Right lobe of liver (tissue), 4 donors: ENCODE measurements around the gene CPED1.

Experiments used
- POLR2A ChIP-seq: fragments of 450-650 bp; IDR thresholded peaks from one replicate; pipeline ENCODE4 v1.6.1; 2017; ENCODE audit warnings: antibody characterized with exemption, mild to moderate bottlenecking
- TF ChIP-seq, protein P1 (sequence below), 4 donors: fragments of 200-600 bp in 3 of 4; fragments of 450-650 bp in 1 of 4; IDR thresholded peaks; one replicate each; pipeline versions ENCODE4 v1.5.1 to v1.8.0; 2016 to 2022; ENCODE audit warnings: antibody characterized with exemption in 4 of 4, mild to moderate bottlenecking in 2 of 4
- donor health status: DM: no; HTN: no; CAD: no.
- donor health status: DM: no; HTN: no; CAD: no.
- donor health status: DM: no; HTN: yes; CAD: no.

DNA sequence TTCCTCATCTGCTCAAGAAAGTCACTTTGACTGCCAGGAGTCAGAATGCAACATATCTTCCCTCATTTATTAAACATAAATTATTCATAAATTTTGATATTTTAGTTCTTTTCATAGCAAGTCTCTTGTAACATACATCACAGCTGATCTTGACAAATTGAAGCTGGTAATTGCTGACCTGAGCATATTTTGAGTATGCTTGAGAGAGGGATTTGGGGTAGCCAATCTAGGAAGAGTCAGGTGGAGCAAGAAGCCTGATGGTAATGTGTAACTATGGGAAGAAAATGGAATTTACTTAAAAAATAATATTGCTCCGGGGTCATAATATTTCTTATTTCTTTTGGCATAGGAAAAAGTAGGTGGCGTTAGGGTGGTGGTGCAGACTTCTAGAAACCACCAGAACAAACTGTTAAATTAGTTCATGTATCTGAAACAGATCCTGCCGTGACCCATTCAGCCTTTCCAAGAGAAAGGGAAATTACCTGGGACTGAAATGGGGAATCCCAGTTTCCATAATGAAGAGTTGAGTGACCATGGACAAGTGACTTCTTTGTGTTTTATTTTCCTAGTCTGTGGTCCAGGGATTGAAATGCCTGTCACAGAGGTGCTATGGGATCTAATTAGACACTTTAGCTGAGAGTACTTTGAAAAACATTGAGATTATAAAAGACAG lies 12.9 kb downstream of the CPED1 start:
- TF ChIP-seq, protein P1, sequence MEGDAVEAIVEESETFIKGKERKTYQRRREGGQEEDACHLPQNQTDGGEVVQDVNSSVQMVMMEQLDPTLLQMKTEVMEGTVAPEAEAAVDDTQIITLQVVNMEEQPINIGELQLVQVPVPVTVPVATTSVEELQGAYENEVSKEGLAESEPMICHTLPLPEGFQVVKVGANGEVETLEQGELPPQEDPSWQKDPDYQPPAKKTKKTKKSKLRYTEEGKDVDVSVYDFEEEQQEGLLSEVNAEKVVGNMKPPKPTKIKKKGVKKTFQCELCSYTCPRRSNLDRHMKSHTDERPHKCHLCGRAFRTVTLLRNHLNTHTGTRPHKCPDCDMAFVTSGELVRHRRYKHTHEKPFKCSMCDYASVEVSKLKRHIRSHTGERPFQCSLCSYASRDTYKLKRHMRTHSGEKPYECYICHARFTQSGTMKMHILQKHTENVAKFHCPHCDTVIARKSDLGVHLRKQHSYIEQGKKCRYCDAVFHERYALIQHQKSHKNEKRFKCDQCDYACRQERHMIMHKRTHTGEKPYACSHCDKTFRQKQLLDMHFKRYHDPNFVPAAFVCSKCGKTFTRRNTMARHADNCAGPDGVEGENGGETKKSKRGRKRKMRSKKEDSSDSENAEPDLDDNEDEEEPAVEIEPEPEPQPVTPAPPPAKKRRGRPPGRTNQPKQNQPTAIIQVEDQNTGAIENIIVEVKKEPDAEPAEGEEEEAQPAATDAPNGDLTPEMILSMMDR (IDR thresholded peaks at IDR 0.05), result no peak
- no peak for TF ChIP-seq POLR2A
